Measurements from ENCODE around the gene SMG1.
"Not testable (repeated sequence)": the region's sequence is repeated elsewhere in the genome, so short reads cannot be mapped to it uniquely, and the experiment has no call there.

Gene SMG1

GRCh38 chr16:18925986-18926865, at the start of gene SMG1:
TSS of gene SMG1 (minus strand) at chr16:18926408. CDS start at chr16:18926041, 367 bp downstream.
- peak; percentile 84 for DNase-seq

- DNase-seq: no peak
These were observed 48.9 kb upstream of the SMG1 start for GRCh38 chr16:18975109-18975508.

- no peak for DNase-seq
These were observed 43.6 kb upstream of the SMG1 start for GRCh38 chr16:18969855-18970240.

GRCh38 chr16:18969050-18969854, 43.0 kb upstream of the SMG1 start:
- peak; percentile 58 for DNase-seq

- DNase-seq: no peak
These were observed 40.6 kb upstream of the SMG1 start for GRCh38 chr16:18966791-18967190.

GRCh38 chr16:18965555-18965954, 39.3 kb upstream of the SMG1 start:
- no peak for DNase-seq

GRCh38 chr16:18959031-18959505, 32.9 kb upstream of the SMG1 start:
- no peak for DNase-seq

- DNase-seq: no peak
These were observed 32.4 kb upstream of the SMG1 start for GRCh38 chr16:18958621-18959029.

GRCh38 chr16:18956658-18957241, 30.5 kb upstream of the SMG1 start:
- not testable (repeated sequence) for DNase-seq

GRCh38 chr16:18955874-18956580, 29.8 kb upstream of the SMG1 start:
- not testable (repeated sequence) for DNase-seq

- DNase-seq: no peak
These were observed 27.3 kb upstream of the SMG1 start for GRCh38 chr16:18953547-18953946.

GRCh38 chr16:18950469-18951185, 24.4 kb upstream of the SMG1 start:
- no peak for DNase-seq

- DNase-seq: no peak
These were observed 22.3 kb upstream of the SMG1 start for GRCh38 chr16:18948372-18949020.

- no peak for DNase-seq
These were observed 19.0 kb upstream of the SMG1 start for GRCh38 chr16:18945233-18945632.

- no peak for DNase-seq
These were observed 17.2 kb upstream of the SMG1 start for GRCh38 chr16:18943414-18943813.

- no peak for DNase-seq
These were observed 15.9 kb upstream of the SMG1 start for GRCh38 chr16:18942061-18942460.

- no peak for DNase-seq
These were observed 15.3 kb upstream of the SMG1 start for GRCh38 chr16:18941471-18941870.

GRCh38 chr16:18938986-18939385, 12.8 kb upstream of the SMG1 start:
- DNase-seq: no peak

- DNase-seq: no peak
These were observed 11.2 kb upstream of the SMG1 start for GRCh38 chr16:18937390-18937789.

GRCh38 chr16:18936727-18937340, 10.6 kb upstream of the SMG1 start:
- no peak for DNase-seq

GRCh38 chr16:18933501-18933900, 7.3 kb upstream of the SMG1 start:
- no peak for DNase-seq
